H1 (cell line): ENCODE data around the gene GUCY2D. TPM values are rescaled to one million over a fixed set of nuclear protein-coding genes. Genes with fewer than 3 reads are reported as not detected.

Experiments used
- CTCF ChIA-PET: fragments of 300-600 bp; sonication (Branson Sonifier 250); formaldehyde crosslinking; loops from one replicate; lab custom pipeline; 2021; ENCODE audit not compliant: partially characterized antibody; lab: Charles Lee
- POLR2A ChIA-PET: fragments of 300-600 bp; sonication (Branson Sonifier 250); formaldehyde crosslinking; loops from one replicate; lab custom pipeline; 2021; ENCODE audit warnings: inconsistent platforms; ENCODE audit not compliant: partially characterized antibody; lab: Charles Lee
- DNase-seq, 2 experiments: peaks; one replicate each; pipeline versions ENCODE4 v3.0.0 to v3.0.0-alpha.2; 2010 to 2022; ENCODE audit warnings: low spot score in 2 of 2, low read depth in 1 of 2, mixed read lengths in 1 of 2
- FAIRE-seq: peaks from 2 replicates; lab custom pipeline; 2011; peaks lifted over from hg19 to GRCh38; lab: Jason Lieb, UNC
- H2AFZ ChIP-seq: 2 replicates; pipeline ENCODE4 v1.8.1; 2012; ENCODE audit warnings: low read length, inconsistent platforms
- H2AK5ac ChIP-seq: 2 replicates; pipeline ENCODE4 v1.6.1; 2013; ENCODE audit warnings: low read depth, low read length
- H2BK120ac ChIP-seq: replicated peaks from 2 replicates; pipeline ENCODE3; 2013; ENCODE audit warnings: low read depth, low read length, inconsistent platforms
- H2BK12ac ChIP-seq: 2 replicates; pipeline ENCODE4 v1.6.1; 2013; ENCODE audit warnings: low read depth, low read length
- H2BK15ac ChIP-seq: 2 replicates; pipeline ENCODE4 v1.6.1; 2013; ENCODE audit warnings: low read length
- H2BK20ac ChIP-seq: 2 replicates; pipeline ENCODE4 v1.6.1; 2013; ENCODE audit warnings: low read length
- H2BK5ac ChIP-seq: 2 replicates; pipeline ENCODE4 v1.6.1; 2013; ENCODE audit warnings: low read depth, low read length
- H3K14ac ChIP-seq: 2 replicates; pipeline ENCODE4 v1.6.1; 2013; ENCODE audit warnings: inconsistent platforms; ENCODE audit not compliant: insufficient read length
- H3K18ac ChIP-seq: 2 replicates; pipeline ENCODE4 v1.6.1; 2013; ENCODE audit warnings: low read length; ENCODE audit errors: extremely low read depth
- H3K23ac ChIP-seq: 2 replicates; pipeline ENCODE4 v1.6.1; 2013; ENCODE audit warnings: inconsistent platforms; ENCODE audit not compliant: insufficient read length
- H3K23me2 ChIP-seq: 2 replicates; pipeline ENCODE4 v1.6.1; 2013; ENCODE audit warnings: low read depth, low read length
- H3K27ac ChIP-seq: 2 replicates; pipeline ENCODE4 v1.6.1; 2011; ENCODE audit warnings: low read depth, low read length, inconsistent platforms
- H3K27me3 ChIP-seq, 4 experiments: replicated peaks in 1 of 4; 1 replicate in 1 of 4; 2 replicates in 3 of 4; pipeline versions ENCODE4 v1.6.1 to v1.8.1; 2011 to 2013; ENCODE audit warnings: low read length in 3 of 4, mild to moderate bottlenecking in 3 of 4, inconsistent platforms in 2 of 4, mixed read lengths in 2 of 4, moderate library complexity in 1 of 4; ENCODE audit not compliant: control insufficient read depth in 3 of 4, insufficient read depth in 3 of 4; ENCODE audit errors: extremely low read depth in 1 of 4
- H3K36me3 ChIP-seq, 4 experiments: 2 replicates each; pipeline versions ENCODE4 v1.6.1 to v1.8.1; 2011 to 2013; ENCODE audit warnings: mild to moderate bottlenecking in 4 of 4, low read length in 3 of 4, moderate library complexity in 2 of 4, control low read depth in 1 of 4, inconsistent platforms in 1 of 4; ENCODE audit not compliant: insufficient read depth in 4 of 4, control insufficient read depth in 2 of 4
- H3K4ac ChIP-seq: replicated peaks from 2 replicates; pipeline ENCODE3; 2013; ENCODE audit warnings: low read length, low read depth, mixed read lengths, inconsistent platforms; ENCODE audit not compliant: insufficient read length
- H3K4me1 ChIP-seq, 4 experiments: replicated peaks in 1 of 4; 1 replicate in 1 of 4; 2 replicates in 3 of 4; pipeline versions ENCODE4 v1.6.1 to v1.8.1; 2011 to 2013; ENCODE audit warnings: low read length in 3 of 4, inconsistent platforms in 2 of 4, mixed read lengths in 1 of 4; ENCODE audit not compliant: insufficient read depth in 4 of 4, control insufficient read depth in 3 of 4
- H3K4me2 ChIP-seq, 2 experiments: 2 replicates each; pipeline versions ENCODE4 v1.6.1 to v1.8.1; 2011 to 2013; ENCODE audit warnings: low read depth in 2 of 2, low read length in 2 of 2, control low read depth in 1 of 2, inconsistent platforms in 1 of 2, mild to moderate bottlenecking in 1 of 2; ENCODE audit not compliant: insufficient read depth in 1 of 2
- H3K4me3 ChIP-seq, 4 experiments: fragments of 200-600, 300-600 bp in 1 of 4; sonication (generic), shearing (Covaris generic), sonication (Bioruptor Twin) in 1 of 4; 2 replicates each; pipeline versions ENCODE4 v1.5.1 to v1.8.1; 2011 to 2016; ENCODE audit warnings: low read length in 4 of 4, low read depth in 3 of 4, control low read depth in 2 of 4, inconsistent platforms in 2 of 4, mild to moderate bottlenecking in 2 of 4, mixed read lengths in 1 of 4, moderate library complexity in 1 of 4; ENCODE audit not compliant: insufficient read depth in 2 of 4; ENCODE audit errors: extremely low read depth in 1 of 4
- H3K56ac ChIP-seq: replicated peaks from 2 replicates; pipeline ENCODE3; 2013; ENCODE audit warnings: low read depth, mild to moderate bottlenecking, mixed read lengths, low read length, inconsistent platforms; ENCODE audit not compliant: insufficient read length
- H3K79me1 ChIP-seq: 2 replicates; pipeline ENCODE4 v1.6.1; 2013; ENCODE audit warnings: low read depth, low read length, control low read depth
- H3K79me2 ChIP-seq, 2 experiments: 2 replicates each; pipeline versions ENCODE4 v1.6.1 to v1.8.1; 2012 to 2013; ENCODE audit warnings: low read length in 2 of 2, mild to moderate bottlenecking in 2 of 2, inconsistent platforms in 1 of 2; ENCODE audit not compliant: insufficient read depth in 2 of 2, control insufficient read depth in 1 of 2
- H3K9ac ChIP-seq, 4 experiments: replicated peaks in 1 of 4; 1 replicate in 1 of 4; 2 replicates in 3 of 4; pipeline versions ENCODE4 v1.6.1 to v1.8.1; 2011 to 2013; ENCODE audit warnings: low read depth in 3 of 4, low read length in 3 of 4, control low read depth in 2 of 4, mild to moderate bottlenecking in 2 of 4, moderate library complexity in 2 of 4, inconsistent platforms in 1 of 4; ENCODE audit errors: extremely low read depth in 1 of 4
- H3K9me3 ChIP-seq, 2 experiments: 2 replicates each; pipeline versions ENCODE4 v1.6.1 to v1.8.1; 2012 to 2013; ENCODE audit warnings: mild to moderate bottlenecking in 2 of 2, moderate library complexity in 2 of 2, control low read depth in 1 of 2, inconsistent platforms in 1 of 2, low read depth in 1 of 2, low read length in 1 of 2, mixed read lengths in 1 of 2; ENCODE audit not compliant: insufficient read depth in 2 of 2
- H4K20me1 ChIP-seq, 2 experiments: replicated peaks in 1 of 2; 2 replicates each; pipeline versions ENCODE3 to v1.8.1; 2011 to 2013; ENCODE audit warnings: inconsistent platforms in 2 of 2, low read length in 2 of 2, mild to moderate bottlenecking in 1 of 2; ENCODE audit not compliant: insufficient read depth in 2 of 2, control insufficient read depth in 1 of 2
- H4K5ac ChIP-seq: 2 replicates; pipeline ENCODE4 v1.6.1; 2013; ENCODE audit warnings: low read length, low read depth, mixed read lengths, inconsistent platforms; ENCODE audit not compliant: insufficient read length
- H4K8ac ChIP-seq: 2 replicates; pipeline ENCODE4 v1.8.0; 2013; ENCODE audit warnings: mild to moderate bottlenecking, moderate library complexity, low read length, inconsistent platforms; ENCODE audit not compliant: insufficient read depth; ENCODE audit errors: extremely low read depth
- H4K91ac ChIP-seq: replicated peaks from 2 replicates; pipeline ENCODE3; 2013; ENCODE audit warnings: low read length, mixed read lengths, inconsistent platforms; ENCODE audit not compliant: insufficient read length
- CEBPB ChIP-seq: IDR thresholded peaks from 2 replicates; pipeline ENCODE4 v1.6.1; 2012; ENCODE audit warnings: low read depth, low read length
- GTF2F1 ChIP-seq: IDR thresholded peaks from 2 replicates; pipeline ENCODE4 v1.6.1; 2012; ENCODE audit warnings: low read depth, low read length, improper control_type of control experiment, borderline replicate concordance
- KDM4A ChIP-seq: IDR thresholded peaks from one replicate; pipeline ENCODE4 v1.7.1; 2012; ENCODE audit warnings: low read depth, mild to moderate bottlenecking, moderate library complexity, low read length, inconsistent platforms; ENCODE audit not compliant: severe bottlenecking
- NRF1 ChIP-seq: IDR thresholded peaks from 2 replicates; pipeline ENCODE4 v1.6.1; 2011; ENCODE audit warnings: mild to moderate bottlenecking, low read depth, low read length, improper control_type of control experiment
- SIRT6 ChIP-seq: IDR thresholded peaks from one replicate; pipeline ENCODE4 v1.7.1; 2012; ENCODE audit warnings: low read length, inconsistent platforms
- SUZ12 ChIP-seq: fragments of 200-600 bp; sonication (generic); IDR thresholded peaks from 2 replicates; pipeline ENCODE4 v1.6.1; 2012; ENCODE audit warnings: mild to moderate bottlenecking, inconsistent platforms, low read length, moderate library complexity, mixed read lengths
- WGBS, 2 experiments: shearing (Covaris generic) in 1 of 2; methylation state at CpG; one replicate each; pipeline versions ENCODE4 v1.1.6 to v1.1.7; 2013 to 2015; ENCODE audit warnings: low lambda C conversion rate in 2 of 2, mixed read lengths in 2 of 2, inconsistent platforms in 1 of 2, low coverage in 1 of 2, missing lambda C conversion rate in 1 of 2; ENCODE audit not compliant: insufficient replicate concordance in 2 of 2, insufficient coverage in 1 of 2, insufficient read length in 1 of 2; ENCODE audit errors: extremely low coverage in 1 of 2, missing lambda C conversion rate in 1 of 2; 5-methylcytosine and 5-hydroxymethylcytosine counted together
- polyA plus RNA-seq, 7 experiments: library from polyadenylated mRNA; depleted of rRNA in 3 of 7; stranded (reverse) in 5 of 7; unstranded in 2 of 7; fragments of >200 nt in 5 of 7; fragments of 200-250 nt in 2 of 7; gene quantifications; 1 replicate in 5 of 7; 2 replicates in 1 of 7; 4 replicates in 1 of 7; pipeline versions ENCODE4 v1.2.1 to v1.2.3, GENCODE V29; 2011 to 2013; ENCODE audit warnings: missing spikeins in 2 of 7, mixed read lengths in 2 of 7
- total RNA-seq: library from RNA; stranded (reverse); fragmentation: NEBNext Ultra II Directional; extraction: Animal tissue kit (Norgen Biotek cat#: 25700); gene quantifications from 2 replicates; pipeline ENCODE4 v1.2.1, GENCODE V29; 2021
- TF ChIP-seq, protein P1 (sequence below): IDR thresholded peaks from 2 replicates; pipeline ENCODE4 v1.6.1; 2011; ENCODE audit warnings: low read depth, mild to moderate bottlenecking, low read length; ENCODE audit not compliant: insufficient read depth

The GUCY2D gene
- total and polyA plus RNA-seq, 2 of the 8 experiments (the other 6 are each of a cell fraction or from before 2014, with no cell fraction given): 0.20 to 0.48 TPM

DNA sequence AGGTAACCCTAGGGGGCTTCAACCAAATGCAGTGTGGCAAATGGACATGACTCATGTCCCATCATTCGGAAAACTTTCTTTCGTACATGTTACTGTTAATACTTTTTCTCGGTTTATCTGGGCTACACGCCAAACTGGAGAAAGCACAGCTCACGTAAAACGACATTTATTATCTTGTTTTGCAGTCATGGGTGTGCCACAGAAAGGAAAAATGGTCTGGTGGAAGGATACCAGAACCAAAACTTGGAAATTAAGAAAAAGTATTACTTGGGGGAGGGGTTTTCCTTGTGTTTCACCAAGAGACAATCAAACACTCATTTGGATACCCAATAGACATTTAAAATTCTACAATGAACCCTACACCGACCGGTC is 60.0 kb downstream of the GUCY2D start:
- Histone ChIP-seq H3K56ac (no peak overlapping the region), H2BK15ac (no peak overlapping the region), H4K8ac (no peak overlapping the region), H3K27me3 (peaks cover 5 to 19% (median 16%) of the 10 kb centered on the region in 4 experiments; a peak in 5 of 7 replicates), H4K91ac (no peak overlapping the region), H2AK5ac (no peak overlapping the region), H2BK5ac (no peak overlapping the region), H2AFZ (no peak overlapping the region), H3K9me3 (no peaks in the 10 kb centered on the region), H3K14ac (no peak overlapping the region), H4K20me1 (peaks cover 0 to 4% of the 10 kb centered on the region in 2 experiments)
- no peak for DNase-seq
- ChIA-PET CTCF (interaction anchor here (1.0 to 11.6 kb wide), 18 partner anchors 13 to 319 kb away, joined by 3 to 270 read pairs (median 4); partner anchors contain the start of genes ALOX12B, ALOX15B, ALOXE3 and TMEM107), POLR2A (interaction anchor here (0.6 to 2.2 kb wide), 9 partner anchors 9 to 577 kb away, joined by 3 to 10 read pairs (median 4); no protein-coding TSS in a partner anchor)
- TF ChIP-seq, protein P1, sequence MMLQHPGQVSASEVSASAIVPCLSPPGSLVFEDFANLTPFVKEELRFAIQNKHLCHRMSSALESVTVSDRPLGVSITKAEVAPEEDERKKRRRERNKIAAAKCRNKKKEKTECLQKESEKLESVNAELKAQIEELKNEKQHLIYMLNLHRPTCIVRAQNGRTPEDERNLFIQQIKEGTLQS: no peak
- TF ChIP-seq SUZ12 (no peak), GTF2F1 (no peak), KDM4A (no peak), CEBPB (no peak), SIRT6 (no peak), NRF1 (no peak)
- TF ChIP-seq, all 59 proteins: peak for 0
- Histone ChIP-seq H3K23me2 (peaks cover 9% of the 10 kb centered on the region; the same call in 1 of the 2 replicates), H3K79me2 (no peaks in the 10 kb centered on the region), H3K36me3 (no peaks in the 10 kb centered on the region), H2BK12ac (peak overlapping the region; percentile 75; the same call in 1 of the 2 replicates), H2BK120ac (peak overlapping the region; percentile 10), H3K23ac (no peak overlapping the region), H4K5ac (no peak overlapping the region), H3K4ac (no peak overlapping the region), H3K27ac (no peak overlapping the region), H2BK20ac (no peak overlapping the region), H3K9ac (no peak overlapping the region; a peak in 1 of 7 replicates), H3K4me3 (peak overlapping the region; percentile 32 to 56 (median 42); a peak in 5 of 8 replicates), H3K4me1 (peaks cover 7 to 28% (median 16%) of the 10 kb centered on the region in 4 experiments), H3K18ac (no peak overlapping the region), H3K79me1 (no peaks in the 10 kb centered on the region), H3K4me2 (peak overlapping the region; percentile 80 to 86)
- no peak for FAIRE-seq
- WGBS, 2 experiments: 15% methylated on average over 8 of the region's 8 CpGs; no CpG with 5 or more reads in 1 of the 2 experiments
